ENCODE measurements around the gene PXYLP1. TPM values are rescaled to one million over a fixed set of nuclear protein-coding genes. Genes with fewer than 3 reads are reported as not detected.

PXYLP1 gene
- total RNA-seq, 1 donor from 2014 or later: 36.3 TPM

DNA sequence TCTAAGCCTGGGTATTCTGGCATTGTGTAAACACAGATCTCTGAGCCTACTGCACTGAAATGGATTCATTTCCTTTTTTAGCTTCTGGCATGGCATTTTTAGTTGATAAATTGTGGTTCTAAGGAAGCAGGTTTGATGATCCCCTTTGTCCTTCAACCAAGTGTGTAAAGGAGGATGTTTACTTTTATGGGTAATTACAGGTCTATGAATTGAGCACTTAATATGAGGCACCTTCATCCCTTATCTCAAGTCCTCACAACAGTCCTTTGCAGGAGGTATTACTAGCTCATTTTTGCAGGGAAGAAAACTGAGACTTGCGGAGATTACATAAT, 105.9 kb downstream of the PXYLP1 start:
- Mint-ChIP-seq H3K27me3 (ENCODE audit: insufficient read depth, low read depth) (peaks cover 7% of the 10 kb centered on the region), H3K27ac (no peak overlapping the region), H3K4me1 (peaks cover 23% of the 10 kb centered on the region), H3K9me3 (peaks cover 4% of the 10 kb centered on the region), H3K4me3 (no peak overlapping the region), H3K36me3 (no peaks in the 10 kb centered on the region)
- H3K9ac ChIP-seq: no peak overlapping the region
- TF ChIP-seq, protein P1, sequence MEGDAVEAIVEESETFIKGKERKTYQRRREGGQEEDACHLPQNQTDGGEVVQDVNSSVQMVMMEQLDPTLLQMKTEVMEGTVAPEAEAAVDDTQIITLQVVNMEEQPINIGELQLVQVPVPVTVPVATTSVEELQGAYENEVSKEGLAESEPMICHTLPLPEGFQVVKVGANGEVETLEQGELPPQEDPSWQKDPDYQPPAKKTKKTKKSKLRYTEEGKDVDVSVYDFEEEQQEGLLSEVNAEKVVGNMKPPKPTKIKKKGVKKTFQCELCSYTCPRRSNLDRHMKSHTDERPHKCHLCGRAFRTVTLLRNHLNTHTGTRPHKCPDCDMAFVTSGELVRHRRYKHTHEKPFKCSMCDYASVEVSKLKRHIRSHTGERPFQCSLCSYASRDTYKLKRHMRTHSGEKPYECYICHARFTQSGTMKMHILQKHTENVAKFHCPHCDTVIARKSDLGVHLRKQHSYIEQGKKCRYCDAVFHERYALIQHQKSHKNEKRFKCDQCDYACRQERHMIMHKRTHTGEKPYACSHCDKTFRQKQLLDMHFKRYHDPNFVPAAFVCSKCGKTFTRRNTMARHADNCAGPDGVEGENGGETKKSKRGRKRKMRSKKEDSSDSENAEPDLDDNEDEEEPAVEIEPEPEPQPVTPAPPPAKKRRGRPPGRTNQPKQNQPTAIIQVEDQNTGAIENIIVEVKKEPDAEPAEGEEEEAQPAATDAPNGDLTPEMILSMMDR (IDR thresholded peaks at IDR 0.05): no peak
- TF ChIP-seq EZH2 (IDR thresholded peaks at IDR 0.05) (no peak), EZH2phosphoT487 (IDR thresholded peaks at IDR 0.05) (no peak)
- H3K27ac ChIP-seq: no peak overlapping the region
- H3K9me3 ChIP-seq (ENCODE audit: low read depth): no peaks in the 10 kb centered on the region
- no peaks in the 10 kb centered on the region for H3K4me1 ChIP-seq
- no peaks in the 10 kb centered on the region for H4K20me1 ChIP-seq (ENCODE audit: low read depth)
- H3K4me3 ChIP-seq: no peak overlapping the region
- H3K27me3 ChIP-seq: no peaks in the 10 kb centered on the region
- H3K4me2 ChIP-seq: no peak overlapping the region
- H3K36me3 ChIP-seq: no peaks in the 10 kb centered on the region
- H2AFZ ChIP-seq (replicated peaks): no peak overlapping the region
- no peak for DNase-seq (ENCODE audit: low spot score)
- H3F3A ChIP-seq (ENCODE audit: low read depth): no peaks in the 10 kb centered on the region
- H3K79me2 ChIP-seq (ENCODE audit: low read depth): no peaks in the 10 kb centered on the region

DNA sequence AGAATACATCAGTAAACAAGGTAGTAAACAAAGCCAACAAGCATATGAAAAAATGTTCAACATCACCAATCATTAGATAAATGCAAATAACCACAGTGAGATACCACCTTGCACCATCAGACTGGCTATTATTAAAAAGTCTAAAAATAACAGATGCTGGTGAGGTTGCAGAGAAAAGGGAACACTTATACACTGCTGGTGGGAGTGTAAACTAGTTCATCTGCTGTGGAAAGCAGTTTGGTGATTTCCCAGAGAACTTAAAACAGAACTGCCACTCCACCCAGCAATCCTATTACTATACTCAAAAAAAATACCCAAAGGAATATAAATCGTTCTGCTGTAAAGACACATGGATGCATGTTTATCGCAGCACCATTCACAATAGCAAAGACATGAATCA, 106.4 kb downstream of the PXYLP1 start:
- TF ChIP-seq EZH2phosphoT487 (IDR thresholded peaks at IDR 0.05): no peak
- TF ChIP-seq, protein P1 (IDR thresholded peaks at IDR 0.05): no peak
- TF ChIP-seq EZH2 (IDR thresholded peaks at IDR 0.05): no peak
- H3K9me3 ChIP-seq (ENCODE audit: low read depth): no peaks in the 10 kb centered on the region
- H3K79me2 ChIP-seq (ENCODE audit: low read depth): no peaks in the 10 kb centered on the region
- peaks cover 4% of the 10 kb centered on the region for H3K9me3 Mint-ChIP-seq
- H3K27ac ChIP-seq: no peak overlapping the region
- no peak for DNase-seq (ENCODE audit: low spot score)
- no peaks in the 10 kb centered on the region for H4K20me1 ChIP-seq (ENCODE audit: low read depth)
- no peak overlapping the region for H3K4me3 Mint-ChIP-seq
- H3K36me3 ChIP-seq: no peaks in the 10 kb centered on the region
- peaks cover 7% of the 10 kb centered on the region for H3K27me3 Mint-ChIP-seq (ENCODE audit: insufficient read depth, low read depth)
- H2AFZ ChIP-seq (replicated peaks): no peak overlapping the region
- no peak overlapping the region for H3K4me3 ChIP-seq
- no peak overlapping the region for H3K27ac Mint-ChIP-seq
- no peaks in the 10 kb centered on the region for H3K4me1 ChIP-seq
- H3K4me1 Mint-ChIP-seq: peaks cover 18% of the 10 kb centered on the region
- no peak overlapping the region for H3K4me2 ChIP-seq
- no peak overlapping the region for H3K9ac ChIP-seq
- H3K36me3 Mint-ChIP-seq: no peaks in the 10 kb centered on the region
- no peaks in the 10 kb centered on the region for H3K27me3 ChIP-seq
- H3F3A ChIP-seq (ENCODE audit: low read depth): no peaks in the 10 kb centered on the region

DNA sequence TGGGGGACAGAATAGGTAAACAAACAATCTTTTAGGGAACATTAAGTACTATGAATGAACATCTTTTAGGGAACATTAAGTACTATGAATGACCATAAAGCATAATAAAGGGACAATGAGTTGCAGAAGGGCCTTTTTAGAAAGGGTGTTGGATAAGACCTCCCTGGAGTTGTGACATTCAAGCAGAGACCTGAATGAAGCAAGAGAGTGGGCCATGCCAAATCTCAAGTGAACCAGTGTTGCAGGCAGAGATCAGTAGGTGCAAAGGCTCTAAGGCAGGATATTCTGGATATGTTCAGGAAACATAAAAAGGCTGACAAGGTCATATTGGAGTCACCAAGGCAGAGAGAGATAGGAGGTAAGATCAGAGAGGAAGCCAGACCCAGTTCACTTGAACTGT, 107.3 kb downstream of the PXYLP1 start:
- H3K36me3 Mint-ChIP-seq: no peaks in the 10 kb centered on the region
- DNase-seq (ENCODE audit: low spot score): no peak
- TF ChIP-seq, protein P1 (IDR thresholded peaks at IDR 0.05): no peak
- no peak for TF ChIP-seq EZH2 (IDR thresholded peaks at IDR 0.05)
- Histone ChIP-seq H2AFZ (replicated peaks) (no peak overlapping the region), H3F3A (ENCODE audit: low read depth) (no peaks in the 10 kb centered on the region), H3K27ac (no peak overlapping the region), H3K9ac (no peak overlapping the region), H3K4me3 (no peak overlapping the region), H3K36me3 (no peaks in the 10 kb centered on the region), H3K79me2 (ENCODE audit: low read depth) (no peaks in the 10 kb centered on the region), H3K4me2 (no peak overlapping the region), H3K9me3 (ENCODE audit: low read depth) (no peaks in the 10 kb centered on the region), H4K20me1 (ENCODE audit: low read depth) (no peaks in the 10 kb centered on the region), H3K27me3 (no peaks in the 10 kb centered on the region), H3K4me1 (no peaks in the 10 kb centered on the region)
- no peak overlapping the region for H3K27ac Mint-ChIP-seq
- H3K4me1 Mint-ChIP-seq: peaks cover 17% of the 10 kb centered on the region
- peaks cover 10% of the 10 kb centered on the region for H3K27me3 Mint-ChIP-seq (ENCODE audit: insufficient read depth, low read depth)
- peaks cover 4% of the 10 kb centered on the region for H3K9me3 Mint-ChIP-seq
- no peak overlapping the region for H3K4me3 Mint-ChIP-seq

DNA sequence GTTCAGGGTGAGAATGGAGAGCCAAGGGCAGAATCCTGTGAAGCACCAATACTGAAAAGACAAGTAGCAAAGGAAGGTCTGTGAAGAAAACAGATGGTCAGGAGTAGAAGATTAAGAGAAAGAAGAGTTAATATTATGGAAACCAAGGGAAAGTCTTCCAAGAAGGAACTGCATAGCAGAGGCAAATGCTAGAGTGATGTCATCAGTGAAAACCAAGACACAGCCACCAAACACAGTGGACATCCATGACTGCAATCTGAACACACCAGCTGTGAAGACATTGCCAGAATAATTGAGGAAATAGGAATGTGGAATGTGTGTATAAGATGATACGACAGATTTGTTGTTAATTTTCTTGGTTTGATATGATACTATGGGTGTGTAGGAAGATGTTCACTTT, 109.9 kb downstream of the PXYLP1 start:
- no peaks in the 10 kb centered on the region for H3K27me3 ChIP-seq
- H3K27me3 Mint-ChIP-seq (ENCODE audit: insufficient read depth, low read depth): peaks cover 10% of the 10 kb centered on the region
- peaks cover 4% of the 10 kb centered on the region for H3K9me3 Mint-ChIP-seq
- no peak overlapping the region for H3K4me3 ChIP-seq
- H3K27ac Mint-ChIP-seq: no peak overlapping the region
- H3K4me3 Mint-ChIP-seq: no peak overlapping the region
- peaks cover 14% of the 10 kb centered on the region for H3K4me1 Mint-ChIP-seq
- no peak overlapping the region for H3K4me2 ChIP-seq
- no peak for DNase-seq (ENCODE audit: low spot score)
- H3F3A ChIP-seq (ENCODE audit: low read depth): no peaks in the 10 kb centered on the region
- no peaks in the 10 kb centered on the region for H3K36me3 ChIP-seq
- H3K27ac ChIP-seq: no peak overlapping the region
- no peaks in the 10 kb centered on the region for H4K20me1 ChIP-seq (ENCODE audit: low read depth)
- no peak overlapping the region for H3K9ac ChIP-seq
- TF ChIP-seq EZH2 (IDR thresholded peaks at IDR 0.05): no peak
- TF ChIP-seq, protein P1 (IDR thresholded peaks at IDR 0.05): no peak
- no peaks in the 10 kb centered on the region for H3K9me3 ChIP-seq (ENCODE audit: low read depth)
- H2AFZ ChIP-seq (replicated peaks): no peak overlapping the region
- H3K4me1 ChIP-seq: no peaks in the 10 kb centered on the region
- no peaks in the 10 kb centered on the region for H3K79me2 ChIP-seq (ENCODE audit: low read depth)
- no peaks in the 10 kb centered on the region for H3K36me3 Mint-ChIP-seq
